SKM-1 (cell line): ENCODE data around the gene EIF2S3.
"Not testable (repeated sequence)": the region's sequence is repeated elsewhere in the genome, so short reads cannot be mapped to it uniquely, and the experiment has no call there.

Experiments
- DNase-seq: peaks from one replicate; lab custom pipeline; 2025; ENCODE audit not compliant: unreplicated experiment; lab: John Stamatoyannopoulos, UW

The EIF2S3 gene

GRCh38 chrX:24049643-24050042 lies 5.1 kb upstream of the EIF2S3 start:
- DNase-seq: not testable (repeated sequence)

- not testable (repeated sequence) for DNase-seq
These were observed 4.0 kb upstream of the EIF2S3 start for GRCh38 chrX:24050522-24051318.

GRCh38 chrX:24055043-24055356 lies 244 bp downstream of the EIF2S3 start:
- DNase-seq: no peak

GRCh38 chrX:24063488-24063887 lies 8.7 kb downstream of the EIF2S3 start:
- no peak for DNase-seq

DNA sequence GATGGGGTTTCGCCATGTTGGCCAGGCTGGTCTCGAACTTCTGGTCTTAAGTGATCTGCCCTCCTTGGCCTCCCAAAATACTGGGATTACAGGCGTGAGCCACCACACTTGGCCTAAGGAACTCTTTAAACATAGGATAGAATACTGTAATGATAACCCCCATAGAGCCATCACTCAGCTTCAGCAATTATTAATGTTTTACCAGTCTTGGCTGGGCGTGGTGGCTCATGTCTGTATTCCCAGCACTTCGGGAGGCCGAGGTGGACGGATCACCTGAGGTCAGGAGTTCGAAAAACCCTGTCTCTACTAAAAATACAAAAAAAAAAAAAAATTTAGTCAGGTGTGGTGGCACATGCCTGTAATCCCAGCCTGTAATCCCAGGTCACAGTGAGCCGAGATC lies 15.1 kb downstream of the EIF2S3 start:
- no peak for DNase-seq

GRCh38 chrX:24079411-24079810 lies 24.7 kb downstream of the EIF2S3 start:
- DNase-seq: no peak

GRCh38 chrX:24080245-24080644 lies 25.5 kb downstream of the EIF2S3 start:
- not testable (repeated sequence) for DNase-seq

DNA sequence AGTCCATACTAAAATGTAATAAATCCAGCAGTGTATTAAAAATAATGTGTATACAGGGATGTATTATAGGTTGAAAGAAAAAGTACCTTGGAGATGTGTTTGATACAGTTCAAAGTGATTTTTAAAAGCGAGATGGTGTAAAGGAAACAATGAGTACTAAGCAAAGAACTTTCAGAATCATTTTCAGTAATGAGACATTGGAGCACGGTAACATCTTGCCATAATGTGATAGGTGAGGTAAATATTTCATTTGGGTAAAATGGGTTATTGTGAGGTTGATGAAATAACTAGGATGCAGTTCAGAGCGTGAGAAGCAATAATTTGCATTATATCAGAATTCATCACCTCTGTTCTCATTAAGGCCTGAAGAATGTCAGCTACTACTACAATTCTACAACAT lies 25.9 kb downstream of the EIF2S3 start:
- no peak for DNase-seq

- DNase-seq: no peak
These were observed 27.0 kb downstream of the EIF2S3 start for GRCh38 chrX:24081661-24082154.

- no peak for DNase-seq
These were observed 27.7 kb downstream of the EIF2S3 start for GRCh38 chrX:24082447-24082846.

GRCh38 chrX:24085101-24085500 lies 30.3 kb downstream of the EIF2S3 start:
- no peak for DNase-seq

DNA sequence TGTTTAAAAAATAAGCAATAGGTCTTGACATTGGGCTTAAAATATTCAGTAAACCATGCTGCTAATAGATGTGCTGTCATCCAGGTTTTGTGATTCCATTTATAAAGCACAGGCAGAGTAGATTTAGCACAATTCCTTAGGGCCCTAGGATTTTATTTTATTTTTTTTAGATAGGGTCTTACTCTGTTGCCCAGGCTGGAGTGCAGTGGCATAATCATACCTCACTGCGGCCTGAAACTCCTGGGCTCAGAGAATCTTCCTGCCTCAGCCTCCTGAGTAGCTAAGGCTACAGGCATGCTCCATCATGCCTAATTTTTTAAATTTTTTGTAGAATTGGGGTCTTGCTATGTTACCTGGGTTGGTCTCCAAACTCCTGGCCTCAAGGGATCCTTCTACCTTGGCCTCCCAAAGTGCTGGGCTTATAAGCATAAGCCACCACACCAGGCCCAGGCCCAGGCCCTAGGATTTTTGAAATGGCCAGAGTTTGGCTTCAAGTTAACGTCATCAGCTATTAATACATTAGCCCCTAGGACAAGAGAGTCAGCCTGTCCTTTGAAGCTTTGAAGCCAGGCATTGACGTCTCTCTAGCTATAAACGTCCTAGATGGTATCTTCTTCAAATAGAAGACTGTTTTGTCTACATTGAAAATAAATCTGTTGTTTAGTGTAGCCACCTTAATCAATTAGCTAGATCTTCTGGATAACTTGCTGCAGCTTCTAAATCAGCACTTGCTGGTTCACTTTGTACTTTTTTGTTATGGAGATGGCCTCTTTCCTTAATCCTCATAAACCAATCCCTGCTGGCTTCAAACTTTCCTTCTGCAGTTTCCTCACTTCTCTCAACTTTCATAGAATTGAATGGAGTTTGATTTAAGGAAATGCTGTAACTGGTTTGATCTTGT lies 35.8 kb downstream of the EIF2S3 start:
- DNase-seq: no peak

DNA sequence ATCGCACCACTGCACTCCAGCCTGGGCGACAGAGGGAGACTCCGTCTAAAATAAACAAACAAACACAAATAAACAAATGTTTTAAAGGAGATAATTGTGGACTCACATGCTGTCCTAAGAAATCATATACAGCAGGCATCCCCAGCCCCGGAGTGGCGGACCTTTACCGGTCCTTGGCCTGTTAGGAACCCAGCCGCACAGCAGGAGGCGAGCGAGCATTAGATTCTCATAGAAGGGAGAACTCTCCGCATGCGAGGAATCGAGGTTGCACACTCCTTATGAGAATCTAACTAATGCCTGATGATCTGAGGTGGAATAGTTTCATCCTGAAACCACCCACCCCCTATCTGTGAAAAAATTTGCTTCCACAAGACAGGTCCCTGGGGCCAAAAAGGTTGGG lies 39.0 kb downstream of the EIF2S3 start:
- no peak for DNase-seq

GRCh38 chrX:24097741-24098260 lies 43.0 kb downstream of the EIF2S3 start:
- DNase-seq: no peak

GRCh38 chrX:24098932-24099331 lies 44.2 kb downstream of the EIF2S3 start:
- DNase-seq: no peak

GRCh38 chrX:24099394-24099793 lies 44.6 kb downstream of the EIF2S3 start:
- no peak for DNase-seq

DNA sequence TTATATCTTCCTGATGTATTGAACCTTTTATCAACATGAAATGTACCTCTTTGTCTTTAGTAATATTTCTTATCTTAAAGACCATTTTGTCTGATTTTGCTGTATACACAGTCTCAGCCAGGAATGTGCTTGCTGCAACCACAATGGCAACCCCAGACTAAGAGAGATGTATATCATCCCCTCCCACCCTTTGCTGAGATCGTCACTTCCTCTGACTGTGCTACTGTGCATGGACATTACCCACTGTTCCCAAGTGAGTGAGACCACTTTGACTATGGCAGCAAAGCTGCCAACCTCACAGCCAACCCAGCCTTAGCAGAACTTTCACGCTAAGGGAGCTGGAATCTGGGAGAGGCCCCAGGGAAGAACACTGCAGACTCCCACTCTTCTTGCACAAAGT lies 46.0 kb downstream of the EIF2S3 start:
- DNase-seq: no peak

DNA sequence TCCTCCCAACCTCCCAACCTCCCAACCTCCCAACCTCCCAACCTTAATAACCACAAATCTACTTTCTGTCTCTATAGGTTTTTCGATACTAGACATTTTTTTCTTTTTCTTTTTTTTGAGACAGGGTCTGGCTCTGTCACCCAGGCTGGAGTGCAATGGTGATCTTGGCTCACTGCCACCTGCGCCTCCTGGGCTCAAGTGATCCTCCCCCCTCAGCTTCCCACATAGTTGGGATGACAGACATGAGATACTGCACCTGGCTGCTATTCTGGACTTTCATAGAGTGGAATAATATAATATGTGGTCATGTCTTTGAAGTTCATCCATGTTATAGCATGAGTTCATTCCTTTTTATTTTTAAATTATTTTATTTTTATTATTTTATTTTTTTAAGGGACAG lies 55.3 kb downstream of the EIF2S3 start:
- no peak for DNase-seq

GRCh38 chrX:24113181-24113580 lies 58.4 kb downstream of the EIF2S3 start:
- DNase-seq: no peak

- DNase-seq: no peak
These were observed 62.5 kb downstream of the EIF2S3 start for GRCh38 chrX:24117258-24117657.

DNA sequence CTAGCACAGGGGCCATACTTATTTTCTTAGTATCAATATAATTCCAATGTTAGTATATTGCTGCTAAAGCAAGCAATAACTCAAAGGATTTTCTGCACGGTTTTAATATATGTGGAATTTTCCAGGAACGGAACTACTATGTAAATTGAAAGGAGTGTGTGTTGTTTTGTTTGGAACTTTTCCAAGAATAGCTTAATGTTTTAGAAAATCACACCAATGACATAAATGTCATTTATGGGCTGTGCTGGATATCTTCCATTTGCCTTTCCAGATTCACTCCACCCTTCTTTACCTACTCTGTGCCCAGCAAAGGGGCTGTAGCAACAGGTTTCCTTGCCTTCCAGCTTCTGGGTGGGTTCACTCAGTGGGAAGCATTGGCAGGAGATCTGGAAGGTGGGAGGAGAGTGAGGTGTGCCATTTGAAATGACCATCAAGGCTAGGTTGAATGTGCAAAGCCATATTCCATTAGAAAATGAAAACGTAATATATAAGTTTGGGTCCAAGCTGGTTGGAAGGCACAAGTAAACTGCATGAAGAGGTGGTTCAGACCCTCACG lies 69.6 kb downstream of the EIF2S3 start:
- no peak for DNase-seq
